ENCODE results near the gene SKA3. TPM values are rescaled to one million over a fixed set of nuclear protein-coding genes. Genes with fewer than 3 reads are reported as not detected.
"Not testable (repeated sequence)": the region's sequence is repeated elsewhere in the genome, so short reads cannot be mapped to it uniquely, and the experiment has no call there.

SKA3 gene
- total RNA-seq, 1 experiment from 2014 or later = 31.6 TPM

- DNase-seq (ENCODE audit: low read depth) = no peak
Measured at GRCh38 chr13:21171420-21171819, 4.9 kb downstream of the SKA3 start.

- not testable (repeated sequence) for DNase-seq (ENCODE audit: low read depth)
Measured at GRCh38 chr13:21165606-21166005, 10.7 kb downstream of the SKA3 start.

- no peak for DNase-seq (ENCODE audit: low read depth)
Measured at GRCh38 chr13:21164631-21165030, 11.7 kb downstream of the SKA3 start.

GRCh38 chr13:21152251-21152899 is 24.0 kb downstream of the SKA3 start:
- no peak for DNase-seq (ENCODE audit: low read depth)

- DNase-seq (ENCODE audit: low read depth) = no peak
Measured at GRCh38 chr13:21150013-21150412, 26.3 kb downstream of the SKA3 start.

- no peak for DNase-seq (ENCODE audit: low read depth)
Measured at GRCh38 chr13:21149568-21149967, 26.8 kb downstream of the SKA3 start.

GRCh38 chr13:21148557-21149258 is 27.6 kb downstream of the SKA3 start:
- DNase-seq (ENCODE audit: low read depth) = no peak

GRCh38 chr13:21147827-21148226 is 28.5 kb downstream of the SKA3 start:
- no peak for DNase-seq (ENCODE audit: low read depth)

- no peak for DNase-seq (ENCODE audit: low read depth)
Measured at GRCh38 chr13:21142766-21143165, 33.6 kb downstream of the SKA3 start.

GRCh38 chr13:21139374-21139773 is 37.0 kb downstream of the SKA3 start:
- DNase-seq (ENCODE audit: low read depth) = no peak

GRCh38 chr13:21138561-21138960 is 37.8 kb downstream of the SKA3 start:
- DNase-seq (ENCODE audit: low read depth) = no peak

GRCh38 chr13:21137696-21138095 is 38.7 kb downstream of the SKA3 start:
- DNase-seq (ENCODE audit: low read depth) = peak; percentile 52

GRCh38 chr13:21135833-21136232 is 40.5 kb downstream of the SKA3 start:
- DNase-seq (ENCODE audit: low read depth) = not testable (repeated sequence)

- no peak for DNase-seq (ENCODE audit: low read depth)
Measured at GRCh38 chr13:21134475-21134874, 41.9 kb downstream of the SKA3 start.

- no peak for DNase-seq (ENCODE audit: low read depth)
Measured at GRCh38 chr13:21133077-21133476, 43.3 kb downstream of the SKA3 start.

- DNase-seq (ENCODE audit: low read depth) = no peak
Measured at GRCh38 chr13:21130116-21130515, 46.2 kb downstream of the SKA3 start.

GRCh38 chr13:21124852-21125251 is 51.5 kb downstream of the SKA3 start:
- DNase-seq (ENCODE audit: low read depth) = peak; percentile 77

- DNase-seq (ENCODE audit: low read depth) = no peak
Measured at GRCh38 chr13:21123956-21124355, 52.4 kb downstream of the SKA3 start.

GRCh38 chr13:21121616-21122015 is 54.7 kb downstream of the SKA3 start:
- no peak for DNase-seq (ENCODE audit: low read depth)

GRCh38 chr13:21120191-21120590 is 56.2 kb downstream of the SKA3 start:
- DNase-seq (ENCODE audit: low read depth) = no peak

GRCh38 chr13:21119526-21119925 is 56.8 kb downstream of the SKA3 start:
- no peak for DNase-seq (ENCODE audit: low read depth)

- DNase-seq (ENCODE audit: low read depth) = no peak
Measured at GRCh38 chr13:21118180-21118579, 58.2 kb downstream of the SKA3 start.

- DNase-seq (ENCODE audit: low read depth) = no peak
Measured at GRCh38 chr13:21117104-21117809, 59.1 kb downstream of the SKA3 start.

Measured in Daoy (cell line).